Inflammatory macrophage treated with lipopolysaccharide for 4 hours (primary cell): ENCODE data around the gene B4GALNT3.

ENCODE experiments used
- DNase-seq: peaks from one replicate; pipeline ENCODE4 v3.0.0-alpha.2; 2020

The B4GALNT3 gene

GRCh38 chr12:602700-603068, 142.9 kb downstream of the B4GALNT3 start:
- no peak for DNase-seq

- DNase-seq: no peak
Measured at GRCh38 chr12:604956-605355, 145.2 kb downstream of the B4GALNT3 start.

- no peak for DNase-seq
Measured at GRCh38 chr12:607541-608001, 147.8 kb downstream of the B4GALNT3 start.

- DNase-seq: no peak
Measured at GRCh38 chr12:608413-608812, 148.7 kb downstream of the B4GALNT3 start.

- DNase-seq: no peak
Measured at GRCh38 chr12:608921-609320, 149.2 kb downstream of the B4GALNT3 start.

GRCh38 chr12:611721-612120, 152.0 kb downstream of the B4GALNT3 start:
- peak; percentile 73 for DNase-seq

- no peak for DNase-seq
Measured at GRCh38 chr12:612293-612692, 152.6 kb downstream of the B4GALNT3 start.

GRCh38 chr12:612886-613285, 153.1 kb downstream of the B4GALNT3 start:
- DNase-seq: no peak
